Hepatocyte (in vitro differentiated cells): ENCODE data around the gene NDST4. TPM values are rescaled to one million over a fixed set of nuclear protein-coding genes. Genes with fewer than 3 reads are reported as not detected.

Experiments
- DNase-seq: peaks from one replicate; pipeline ENCODE4 v3.0.0-alpha.2; 2016; ENCODE audit warnings: low spot score
- H2AFZ ChIP-seq: fragments of 200-600 bp; sonication (generic); 2 replicates; pipeline ENCODE4 v1.6.0; 2016; ENCODE audit warnings: antibody characterized with exemption, mild to moderate bottlenecking
- H3K27ac ChIP-seq: fragments of 200-600 bp; sonication (generic); 2 replicates; pipeline ENCODE4 v1.5.1; 2016; ENCODE audit warnings: mild to moderate bottlenecking
- H3K27me3 ChIP-seq: fragments of 200-600 bp; sonication (generic); 2 replicates; pipeline ENCODE4 v1.6.1; 2016
- H3K36me3 ChIP-seq: fragments of 200-600 bp; sonication (generic); replicated peaks from 2 replicates; pipeline ENCODE4 v1.5.1; 2016; ENCODE audit warnings: low read depth; ENCODE audit not compliant: insufficient read depth
- H3K4me1 ChIP-seq: fragments of 200-600 bp; sonication (generic); 2 replicates; pipeline ENCODE4 v1.5.1; 2016; ENCODE audit warnings: mild to moderate bottlenecking, moderate library complexity; ENCODE audit not compliant: insufficient read depth
- H3K4me2 ChIP-seq: fragments of 200-600 bp; sonication (generic); 2 replicates; pipeline ENCODE4 v1.6.0; 2016
- H3K4me3 ChIP-seq: fragments of 200-600 bp; sonication (generic); 2 replicates; pipeline ENCODE4 v1.5.1; 2016; ENCODE audit warnings: mild to moderate bottlenecking
- H3K79me2 ChIP-seq: fragments of 200-600 bp; sonication (generic); 2 replicates; pipeline ENCODE4 v1.6.0; 2017; ENCODE audit warnings: mild to moderate bottlenecking
- H3K9me2 ChIP-seq: fragments of 200-600 bp; sonication (generic); replicated peaks from 2 replicates; pipeline ENCODE4 v1.6.0; 2017; ENCODE audit warnings: mild to moderate bottlenecking; ENCODE audit not compliant: insufficient read depth
- H3K9me3 ChIP-seq: fragments of 200-600 bp; sonication (generic); 2 replicates; pipeline ENCODE4 v1.5.1; 2016; ENCODE audit warnings: low read depth, mild to moderate bottlenecking
- H4K20me1 ChIP-seq: fragments of 200-600 bp; sonication (generic); 2 replicates; pipeline ENCODE4 v1.6.0; 2016; ENCODE audit warnings: mild to moderate bottlenecking; ENCODE audit not compliant: insufficient read depth, poor library complexity, severe bottlenecking
- CTCF ChIP-seq: fragments of 200-600 bp; sonication (generic); IDR thresholded peaks from 2 replicates; pipeline ENCODE4 v1.5.1; 2016; ENCODE audit warnings: antibody characterized with exemption, mild to moderate bottlenecking; ENCODE audit not compliant: poor library complexity
- EZH2 ChIP-seq: fragments of 200-600 bp; sonication (generic); IDR thresholded peaks from 2 replicates; pipeline ENCODE4 v1.6.1; 2016; ENCODE audit warnings: antibody characterized with exemption, mild to moderate bottlenecking, borderline replicate concordance
- EZH2phosphoT487 ChIP-seq: fragments of 200-600 bp; sonication (generic); IDR thresholded peaks from one replicate; pipeline ENCODE4 v1.6.1; 2018; ENCODE audit warnings: antibody characterized with exemption, mild to moderate bottlenecking, low read depth, moderate library complexity; ENCODE audit not compliant: unreplicated experiment, severe bottlenecking
- WGBS: methylation state at CpG from one replicate; pipeline ENCODE4 v1.1.6; 2016; ENCODE audit warnings: low lambda C conversion rate; ENCODE audit errors: missing lambda C conversion rate; 5-methylcytosine and 5-hydroxymethylcytosine counted together
- polyA plus RNA-seq: library from polyadenylated mRNA; unstranded; fragments of >200 nt; fragmentation: Nextera tagmentation; extraction: Ambion mirVana; gene quantifications from 2 replicates; pipeline ENCODE4 v1.2.1, GENCODE V29; 2016
- total RNA-seq: library from RNA; depleted of rRNA; stranded (reverse); fragments of >200 nt; gene quantifications from 2 replicates; pipeline ENCODE4 v1.2.3, GENCODE V29; 2014

Gene NDST4
- total and polyA plus RNA-seq, 2 experiments from 2014 or later = 0.37 TPM; not detected in 1

GRCh38 chr4:114807759-114808404 is 305.5 kb downstream of the NDST4 start:
- WGBS = 42% methylated on average over 14 of the region's 14 CpGs
- DNase-seq = peak; percentile 52
- no peak overlapping the region for H3K4me2 ChIP-seq

DNA sequence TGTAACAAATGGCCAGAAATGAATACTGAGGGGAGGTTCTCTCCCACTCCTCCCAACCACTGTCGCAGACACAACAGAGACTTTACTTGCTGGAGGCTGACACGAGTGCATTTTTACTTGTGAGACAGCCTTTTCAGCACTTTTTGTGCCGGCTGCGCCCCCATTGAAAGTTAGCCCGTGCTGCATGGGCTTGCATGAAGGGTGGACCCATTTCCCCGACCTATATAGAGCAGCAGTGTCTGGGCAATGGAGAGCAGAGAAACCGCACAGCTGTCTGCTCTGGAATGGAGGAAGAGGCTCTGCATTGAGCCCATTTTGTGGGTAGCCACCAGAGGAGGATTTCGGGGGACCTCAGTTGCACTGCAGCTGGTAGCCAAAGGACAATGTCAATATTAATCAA is 306.1 kb downstream of the NDST4 start:
- Histone ChIP-seq H3K79me2 (no peaks in the 10 kb centered on the region), H3K4me1 (no peaks in the 10 kb centered on the region), H4K20me1 (no peaks in the 10 kb centered on the region), H3K4me3 (no peak overlapping the region), H3K36me3 (no peaks in the 10 kb centered on the region), H3K9me2 (no peaks in the 10 kb centered on the region), H3K4me2 (no peak overlapping the region), H2AFZ (no peak overlapping the region), H3K9me3 (no peaks in the 10 kb centered on the region), H3K27me3 (no peaks in the 10 kb centered on the region), H3K27ac (no peak overlapping the region)
- no peak for DNase-seq
- WGBS = 87% methylated on average over 8 of the region's 8 CpGs
- TF ChIP-seq EZH2 = no peak
- no peak for TF ChIP-seq EZH2phosphoT487
- no peak for TF ChIP-seq CTCF

More at GRCh38 chr4:114807759-114808404, 305.5 kb downstream of the NDST4 start:
- TF ChIP-seq CTCF (peak; percentile 61), EZH2 (no peak)
- Histone ChIP-seq H2AFZ (no peak overlapping the region), H3K9me2 (no peaks in the 10 kb centered on the region), H3K9me3 (no peaks in the 10 kb centered on the region), H3K4me3 (no peak overlapping the region), H3K27me3 (no peaks in the 10 kb centered on the region), H3K4me1 (no peaks in the 10 kb centered on the region), H4K20me1 (no peaks in the 10 kb centered on the region), H3K79me2 (no peaks in the 10 kb centered on the region), H3K36me3 (no peaks in the 10 kb centered on the region), H3K27ac (no peak overlapping the region)

DNA sequence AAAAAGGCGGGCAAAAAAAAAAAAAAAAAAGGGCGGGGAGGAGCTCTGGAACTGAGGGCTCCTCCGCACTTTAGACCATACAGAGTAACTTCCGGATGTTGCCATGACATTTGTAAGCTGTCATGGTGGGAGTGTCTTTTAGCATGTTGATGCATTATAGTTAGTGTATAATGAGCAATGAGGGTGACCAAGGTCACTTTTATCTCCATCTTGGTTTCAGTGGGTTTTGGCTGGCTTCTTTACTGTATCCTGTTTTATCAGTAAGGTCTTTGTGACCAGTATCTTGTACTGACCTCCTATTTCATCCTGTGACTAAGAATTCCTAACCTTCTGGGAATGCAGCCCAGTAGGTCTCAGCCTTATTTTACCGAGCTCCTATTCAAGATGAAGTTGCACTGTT is 321.4 kb downstream of the NDST4 start:
- Histone ChIP-seq H3K36me3 (no peaks in the 10 kb centered on the region), H3K9me2 (no peaks in the 10 kb centered on the region), H3K4me1 (no peaks in the 10 kb centered on the region), H3K27me3 (no peaks in the 10 kb centered on the region), H4K20me1 (no peaks in the 10 kb centered on the region), H3K4me3 (no peak overlapping the region), H3K4me2 (no peak overlapping the region), H3K79me2 (no peaks in the 10 kb centered on the region), H2AFZ (no peak overlapping the region), H3K27ac (no peak overlapping the region), H3K9me3 (no peaks in the 10 kb centered on the region)
- no peak for DNase-seq
- TF ChIP-seq CTCF = no peak
- no peak for TF ChIP-seq EZH2
- TF ChIP-seq EZH2phosphoT487 = no peak
- 92% methylated on average over 5 of the region's 5 CpGs for WGBS

- H3K4me3 ChIP-seq = no peak overlapping the region
- H3K4me1 ChIP-seq = no peaks in the 10 kb centered on the region
- no peaks in the 10 kb centered on the region for H3K79me2 ChIP-seq
- no peaks in the 10 kb centered on the region for H3K27me3 ChIP-seq
- H3K36me3 ChIP-seq = no peaks in the 10 kb centered on the region
- TF ChIP-seq EZH2 (no peak), EZH2phosphoT487 (no peak), CTCF (no peak)
- H3K9me3 ChIP-seq = no peaks in the 10 kb centered on the region
- no peak overlapping the region for H3K4me2 ChIP-seq
- no peak overlapping the region for H3K27ac ChIP-seq
- no peak overlapping the region for H2AFZ ChIP-seq
- no peaks in the 10 kb centered on the region for H3K9me2 ChIP-seq
- DNase-seq = no peak
- H4K20me1 ChIP-seq = no peaks in the 10 kb centered on the region
These were observed 327.9 kb downstream of the NDST4 start for GRCh38 chr4:114785570-114785969.
